Measurements from ENCODE around the gene C5AR1. TPM values are rescaled to one million over a fixed set of nuclear protein-coding genes. Genes with fewer than 3 reads are reported as not detected.

The C5AR1 gene
- polyA plus RNA-seq, 1 of the 3 experiments (the other 2 are of a cell fraction), result 1.2 TPM

GRCh38 chr19:47309038-47309437 lies 623 bp upstream of the C5AR1 start:
- peaks cover 24% of the 10 kb centered on the region for H3K27me3 ChIP-seq (ENCODE audit: insufficient read depth)
- H3K79me2 ChIP-seq (ENCODE audit: insufficient read depth), result no peaks in the 10 kb centered on the region
- no peak for DNase-seq
- no peak overlapping the region for H3K9ac ChIP-seq
- H3K36me3 ChIP-seq (replicated peaks in 1 of 2; ENCODE audit: control insufficient read depth in 1 of 2, insufficient read depth in 2 of 2, low read length in 1 of 2), result no peaks in the 10 kb centered on the region
- POLR2A ChIA-PET, result no interaction called here
- CTCF ChIA-PET, result interaction anchor here (0.8 to 3.2 kb wide), 4 partner anchors 13 to 127 kb away, joined by 3 to 19 read pairs (median 6); partner anchors contain the start of gene DHX34
- H3K27ac ChIP-seq (ENCODE audit: low read depth in 2 of 2, low read length in 1 of 2), result no peak overlapping the region
- no peak overlapping the region for H2AFZ ChIP-seq (ENCODE audit: low read depth)
- WGBS (ENCODE audit: low lambda C conversion rate), result 53% methylated on average over 8 of the region's 8 CpGs
- H3F3A ChIP-seq (replicated peaks; ENCODE audit: insufficient read depth), result peaks cover 13% of the 10 kb centered on the region
- no peaks in the 10 kb centered on the region for H3K9me2 ChIP-seq
- no peaks in the 10 kb centered on the region for H4K20me1 ChIP-seq (ENCODE audit: insufficient read depth)
- no peak overlapping the region for H3K4me2 ChIP-seq
- TF ChIP-seq RAD21 (IDR thresholded peaks at IDR 0.05; ENCODE audit: low read length) (no peak), USF1 (IDR thresholded peaks at IDR 0.05; ENCODE audit: borderline replicate concordance, low read depth) (no peak), NRF1 (IDR thresholded peaks at IDR 0.05; ENCODE audit: low read depth, low read length) (no peak), YY1 (IDR thresholded peaks at IDR 0.05; ENCODE audit: low read depth) (no peak), FOXM1 (IDR thresholded peaks at IDR 0.05; ENCODE audit: low read depth) (no peak), JUND (IDR thresholded peaks at IDR 0.05) (no peak), NFIC (IDR thresholded peaks at IDR 0.05; ENCODE audit: borderline replicate concordance) (no peak), PBX3 (IDR thresholded peaks at IDR 0.05) (no peak), TAF1 (IDR thresholded peaks at IDR 0.05; ENCODE audit: borderline replicate concordance, low read depth, low read length) (no peak), REST (IDR thresholded peaks at IDR 0.05; ENCODE audit: low read depth, low read length) (no peak), IRF3 (IDR thresholded peaks at IDR 0.05; ENCODE audit: low read depth, low read length) (no peak), USF2 (IDR thresholded peaks at IDR 0.05; ENCODE audit: borderline replicate concordance, low read depth, low read length) (no peak), MAX (IDR thresholded peaks at IDR 0.05; ENCODE audit: low read depth) (no peak), SMC3 (IDR thresholded peaks at IDR 0.05; ENCODE audit: low read depth, low read length) (no peak), MXI1 (IDR thresholded peaks at IDR 0.05; ENCODE audit: low read depth, low read length) (no peak), RCOR1 (IDR thresholded peaks at IDR 0.05; ENCODE audit: low read length) (no peak), MEF2A (IDR thresholded peaks at IDR 0.05; ENCODE audit: borderline replicate concordance, low read depth) (no peak), ELF1 (IDR thresholded peaks at IDR 0.05) (no peak), SIN3A (IDR thresholded peaks at IDR 0.05; ENCODE audit: borderline replicate concordance, low read depth, low read length) (no peak)
- peaks cover 0 to 4% of the 10 kb centered on the region in 2 experiments; a peak in 2 of 4 replicates for H3K4me1 ChIP-seq (ENCODE audit: control insufficient read depth in 1 of 2, insufficient read depth in 2 of 2, low read depth in 1 of 2, low read length in 1 of 2)
- H3K9me3 ChIP-seq, result no peaks in the 10 kb centered on the region
- H3K4me3 ChIP-seq (ENCODE audit: low read depth in 2 of 2, low read length in 1 of 2), result no peak overlapping the region

Measured in SK-N-SH (cell line).